Coronary artery (tissue), 2 donors: Measurements from ENCODE around the gene RAPGEF4.
"Not testable (repeated sequence)": the region's sequence is repeated elsewhere in the genome, so short reads cannot be mapped to it uniquely, and the experiment has no call there.

Source experiments
- DNase-seq: peaks from one replicate; pipeline ENCODE4 v3.0.0-alpha.2; 2017; ENCODE audit warnings: low spot score
- H3K27ac ChIP-seq, 2 donors: fragments of 200-600 bp; sonication (generic); one replicate each; pipeline ENCODE4 v1.5.1; 2016 to 2019
- H3K4me3 ChIP-seq: fragments of 200-600 bp; sonication (generic); 2 replicates; pipeline ENCODE4 v1.5.1; 2016; ENCODE audit warnings: mild to moderate bottlenecking, moderate library complexity
- TF ChIP-seq, protein P1 (sequence below): fragments of 200-600 bp; sonication (generic); IDR thresholded peaks from one replicate; pipeline ENCODE4 v1.5.1; 2019; ENCODE audit warnings: antibody characterized with exemption

The RAPGEF4 gene

DNA sequence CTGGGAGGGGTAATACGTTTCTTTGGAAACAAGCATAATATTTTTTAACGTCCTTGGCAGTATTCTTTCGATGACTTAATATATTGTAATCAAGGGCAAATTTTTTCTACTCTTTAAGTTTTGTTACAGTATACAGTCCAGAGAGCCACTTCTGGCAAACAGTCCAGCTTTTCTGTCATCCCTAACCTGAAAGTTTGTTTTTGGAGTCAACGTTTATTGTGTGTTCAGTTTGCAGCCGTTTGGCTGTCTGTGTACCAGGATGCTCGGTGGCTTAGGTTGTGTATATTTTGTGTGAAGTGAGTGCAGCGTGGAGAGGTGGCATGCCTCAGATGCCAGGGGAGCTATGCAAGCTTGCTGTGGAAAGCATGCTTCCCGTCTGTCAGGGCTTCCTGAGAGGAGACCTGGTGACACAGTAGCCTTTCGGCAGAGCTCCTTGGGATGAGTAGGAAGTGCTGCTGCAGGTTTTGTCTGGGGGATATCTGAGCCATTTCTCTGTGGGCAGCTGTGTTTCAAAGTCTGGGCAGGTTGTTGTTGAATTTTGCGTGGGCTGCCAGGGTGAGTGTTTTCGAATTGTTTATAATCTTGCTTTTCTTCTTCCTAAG lies 354.7 kb downstream of the RAPGEF4 start:
- no peak for DNase-seq
- Histone ChIP-seq H3K27ac (peak overlapping the region; percentile 80 to 84), H3K4me3 (peak overlapping the region; percentile 48)
- TF ChIP-seq, protein P1, sequence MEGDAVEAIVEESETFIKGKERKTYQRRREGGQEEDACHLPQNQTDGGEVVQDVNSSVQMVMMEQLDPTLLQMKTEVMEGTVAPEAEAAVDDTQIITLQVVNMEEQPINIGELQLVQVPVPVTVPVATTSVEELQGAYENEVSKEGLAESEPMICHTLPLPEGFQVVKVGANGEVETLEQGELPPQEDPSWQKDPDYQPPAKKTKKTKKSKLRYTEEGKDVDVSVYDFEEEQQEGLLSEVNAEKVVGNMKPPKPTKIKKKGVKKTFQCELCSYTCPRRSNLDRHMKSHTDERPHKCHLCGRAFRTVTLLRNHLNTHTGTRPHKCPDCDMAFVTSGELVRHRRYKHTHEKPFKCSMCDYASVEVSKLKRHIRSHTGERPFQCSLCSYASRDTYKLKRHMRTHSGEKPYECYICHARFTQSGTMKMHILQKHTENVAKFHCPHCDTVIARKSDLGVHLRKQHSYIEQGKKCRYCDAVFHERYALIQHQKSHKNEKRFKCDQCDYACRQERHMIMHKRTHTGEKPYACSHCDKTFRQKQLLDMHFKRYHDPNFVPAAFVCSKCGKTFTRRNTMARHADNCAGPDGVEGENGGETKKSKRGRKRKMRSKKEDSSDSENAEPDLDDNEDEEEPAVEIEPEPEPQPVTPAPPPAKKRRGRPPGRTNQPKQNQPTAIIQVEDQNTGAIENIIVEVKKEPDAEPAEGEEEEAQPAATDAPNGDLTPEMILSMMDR: no peak

DNA sequence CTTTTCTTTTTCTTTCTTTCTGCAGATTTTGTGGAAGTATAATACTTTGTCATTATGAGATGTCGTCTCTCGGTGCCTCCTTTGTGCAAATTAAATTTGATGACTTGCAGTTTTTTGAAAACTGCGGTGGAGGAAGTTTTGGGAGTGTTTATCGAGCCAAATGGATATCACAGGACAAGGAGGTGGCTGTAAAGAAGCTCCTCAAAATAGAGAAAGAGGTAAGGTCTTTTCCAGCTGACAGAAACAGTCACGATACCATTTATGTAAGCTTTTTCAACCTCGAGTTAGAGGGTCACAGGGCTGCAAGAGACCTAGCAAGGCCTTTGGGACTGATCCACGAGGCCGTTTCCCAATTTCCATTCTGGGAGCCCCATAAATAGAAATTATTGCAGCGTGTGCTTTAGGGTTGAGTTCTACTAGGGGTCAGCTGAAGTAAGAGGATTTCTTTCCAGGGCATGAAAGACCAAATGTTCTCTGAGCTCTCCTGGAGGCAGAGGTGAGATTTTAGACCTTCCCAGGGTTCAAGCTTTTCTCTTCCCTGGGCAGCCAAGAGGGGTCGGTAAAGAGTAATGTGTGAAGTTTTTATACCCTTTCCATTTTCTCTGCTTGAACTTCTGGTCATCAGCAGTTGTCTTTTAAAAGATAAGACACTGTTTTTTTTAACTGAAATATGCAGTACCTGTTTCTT lies 355.5 kb downstream of the RAPGEF4 start:
- peak overlapping the region; percentile 80 to 84 for H3K27ac ChIP-seq
- H3K4me3 ChIP-seq: peak overlapping the region; percentile 48
- DNase-seq: no peak

DNA sequence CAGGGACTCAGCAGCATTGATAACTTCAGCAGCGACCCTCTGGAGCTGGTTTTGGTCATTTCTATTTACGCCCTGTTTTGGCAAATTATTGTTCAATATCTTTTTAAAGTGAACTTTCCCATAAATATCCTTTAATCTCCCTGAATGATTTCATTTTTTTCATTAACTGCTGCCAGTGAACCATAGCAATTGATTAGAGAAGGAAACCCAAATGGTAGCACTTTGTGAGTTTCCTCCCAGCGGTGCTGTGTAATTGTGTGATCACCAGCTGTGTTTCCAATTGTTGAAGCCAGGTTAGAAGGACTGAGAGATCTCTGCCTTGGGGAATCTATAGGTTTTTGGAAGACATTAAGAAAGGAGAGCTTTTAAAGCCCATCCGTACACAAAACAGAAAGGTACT lies 356.3 kb downstream of the RAPGEF4 start:
- no peak for DNase-seq

More for the DNA sequence above, 355.5 kb downstream of the RAPGEF4 start:
- TF ChIP-seq, protein P1: no peak

DNA sequence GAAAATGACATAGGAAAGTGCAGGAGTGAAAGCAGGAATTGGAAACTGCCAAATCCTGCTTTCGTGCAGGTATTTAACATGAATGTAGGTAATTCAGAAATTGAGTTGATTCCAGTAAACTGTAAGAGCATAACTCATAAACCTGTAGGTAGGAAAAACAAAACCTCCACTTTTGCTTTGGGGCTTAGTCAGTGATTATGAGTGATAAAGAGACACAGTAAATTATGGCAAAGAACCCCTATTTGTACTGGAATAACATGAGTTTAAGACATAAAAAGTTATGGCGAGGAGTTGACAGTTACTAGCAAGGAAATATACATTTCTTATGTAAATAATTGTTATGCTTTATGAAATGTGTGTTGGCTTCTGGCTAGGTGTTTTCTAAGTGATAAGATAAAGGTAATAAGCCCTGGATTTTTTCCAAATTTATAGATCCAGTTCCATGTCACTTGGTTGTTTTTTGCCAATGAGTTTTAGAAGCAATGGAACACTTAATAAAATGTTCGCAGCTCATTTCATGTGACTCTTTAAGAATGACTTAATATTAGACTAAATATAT lies 357.3 kb downstream of the RAPGEF4 start:
- TF ChIP-seq, protein P1: no peak
- DNase-seq: no peak
- Histone ChIP-seq H3K27ac (peak overlapping the region in 1 of 2 donors; percentile 80), H3K4me3 (no peak overlapping the region)

More for the DNA sequence above, 356.3 kb downstream of the RAPGEF4 start:
- TF ChIP-seq, protein P1: no peak
- Histone ChIP-seq H3K4me3 (no peak overlapping the region), H3K27ac (peak overlapping the region; percentile 80 to 84)

DNA sequence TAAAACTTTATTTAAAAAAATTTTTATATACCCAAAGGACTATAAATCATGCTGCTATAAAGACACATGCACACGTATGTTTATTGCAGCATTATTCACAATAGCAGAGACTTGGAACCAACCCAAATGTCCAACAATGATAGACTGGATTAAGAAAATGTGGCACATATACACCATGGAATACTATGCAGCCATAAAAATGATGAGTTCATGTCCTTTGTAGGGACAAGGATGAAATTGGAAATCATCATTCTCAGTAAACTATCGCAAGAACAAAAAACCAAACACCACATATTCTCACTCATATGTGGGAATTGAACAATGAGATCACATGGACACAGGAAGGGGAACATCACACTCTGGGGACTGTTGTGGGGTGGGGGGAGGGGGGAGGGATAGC lies 358.0 kb downstream of the RAPGEF4 start:
- H3K4me3 ChIP-seq, H3K27ac ChIP-seq, DNase-seq: not testable (repeated sequence)

DNA sequence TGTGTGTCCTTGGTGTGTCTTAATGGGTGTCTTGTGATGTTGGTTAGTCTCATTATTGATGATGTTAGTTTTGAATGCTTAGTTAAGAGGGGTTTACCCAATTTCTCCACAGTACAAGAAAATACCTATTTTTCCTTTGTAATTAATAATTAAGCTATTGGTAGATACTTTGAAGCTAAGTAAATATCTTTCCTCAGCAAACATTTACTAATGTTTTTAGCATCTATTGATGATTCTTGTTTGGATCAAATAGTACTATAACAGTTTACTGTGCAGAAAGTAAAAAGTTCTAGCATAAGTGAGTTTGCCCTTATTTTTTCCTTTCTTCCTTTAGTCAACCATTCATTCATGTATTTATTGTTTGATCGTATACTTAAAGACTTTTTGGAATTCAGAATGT lies 359.1 kb downstream of the RAPGEF4 start:
- no peak for DNase-seq
- Histone ChIP-seq H3K27ac (peak overlapping the region in 1 of 2 donors; percentile 18), H3K4me3 (no peak overlapping the region)
- TF ChIP-seq, protein P1: no peak

DNA sequence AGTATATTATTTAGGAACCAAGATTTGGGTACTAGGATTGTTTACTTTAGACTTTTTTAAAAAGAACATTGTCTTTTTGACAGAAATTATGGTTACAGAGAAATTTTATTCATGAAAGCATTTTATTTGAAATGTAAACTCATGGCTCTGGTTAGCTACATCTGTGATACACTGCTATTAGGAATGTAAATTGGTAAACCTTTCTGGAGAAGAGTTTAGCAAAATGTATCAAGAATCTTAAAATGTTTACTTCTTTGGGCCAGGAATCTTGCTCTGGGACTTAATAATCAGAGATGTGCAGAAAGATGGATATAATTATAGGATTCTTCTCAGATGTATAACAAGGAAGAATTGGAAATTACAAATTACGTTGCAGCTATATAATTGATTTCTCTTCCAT lies 359.7 kb downstream of the RAPGEF4 start:
- TF ChIP-seq, protein P1: no peak
- Histone ChIP-seq H3K27ac (peak overlapping the region in 1 of 2 donors; percentile 18), H3K4me3 (no peak overlapping the region)
- no peak for DNase-seq
